ENCODE measurements around the gene ACOX1.

- TF ChIP-seq CTCF (IDR thresholded peaks at IDR 0.05) (no peak), PBX3 (IDR thresholded peaks at IDR 0.05) (no peak), SIN3A (IDR thresholded peaks at IDR 0.05; ENCODE audit: borderline replicate concordance, low read depth, low read length) (no peak), POLR2AphosphoS5 (IDR thresholded peaks at IDR 0.05; ENCODE audit: low read depth, low read length) (no peak), EZH2phosphoT487 (IDR thresholded peaks at IDR 0.05; ENCODE audit: borderline replicate concordance, low read depth) (no peak), FOXM1 (IDR thresholded peaks at IDR 0.05; ENCODE audit: low read depth) (no peak)
- TF ChIP-seq, protein P1, sequence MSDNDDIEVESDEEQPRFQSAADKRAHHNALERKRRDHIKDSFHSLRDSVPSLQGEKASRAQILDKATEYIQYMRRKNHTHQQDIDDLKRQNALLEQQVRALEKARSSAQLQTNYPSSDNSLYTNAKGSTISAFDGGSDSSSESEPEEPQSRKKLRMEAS (IDR thresholded peaks at IDR 0.05; ENCODE audit: low read depth) = no peak
Measured at GRCh38 chr17:76003915-76004314, 24.9 kb upstream of the ACOX1 start.

Measured in SK-N-SH (cell line).